ENCODE measurements around the gene KRTAP5-8.
"Not testable (repeated sequence)": the region's sequence is repeated elsewhere in the genome, so short reads cannot be mapped to it uniquely, and the experiment has no call there.

Gene KRTAP5-8

DNA sequence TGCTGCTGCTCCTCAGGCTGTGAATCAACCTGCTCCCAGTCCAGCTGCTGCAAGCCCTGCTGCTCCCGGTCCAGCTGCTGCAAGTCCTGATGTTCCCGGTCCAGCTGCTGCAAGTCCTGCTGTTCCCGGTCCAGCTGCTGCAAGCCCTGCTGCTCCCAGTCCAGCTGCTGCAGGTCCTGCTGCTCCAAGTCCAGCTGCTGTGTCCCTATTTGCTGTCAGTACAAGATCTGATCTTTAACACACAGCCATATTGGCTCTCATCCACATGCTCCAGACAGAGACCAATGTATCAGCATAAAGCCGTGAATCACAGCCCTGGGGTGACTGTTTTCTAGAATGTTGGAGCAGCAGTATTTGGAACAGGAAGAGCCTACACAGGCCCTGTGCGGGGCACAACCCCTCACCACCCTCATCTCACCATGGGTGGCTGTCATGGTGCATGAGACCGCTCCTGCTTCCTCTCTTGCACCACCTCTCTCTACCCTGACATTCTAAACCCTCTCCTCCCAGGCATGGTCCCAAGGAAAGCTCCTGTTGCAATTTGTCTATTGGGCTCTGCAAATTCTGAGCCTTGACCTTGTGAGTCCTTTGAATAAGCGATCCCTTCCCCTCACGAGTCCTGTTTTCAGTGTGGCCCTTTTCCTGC, 31.0 kb downstream of the KRTAP5-8 start:
- TF ChIP-seq, protein P1, sequence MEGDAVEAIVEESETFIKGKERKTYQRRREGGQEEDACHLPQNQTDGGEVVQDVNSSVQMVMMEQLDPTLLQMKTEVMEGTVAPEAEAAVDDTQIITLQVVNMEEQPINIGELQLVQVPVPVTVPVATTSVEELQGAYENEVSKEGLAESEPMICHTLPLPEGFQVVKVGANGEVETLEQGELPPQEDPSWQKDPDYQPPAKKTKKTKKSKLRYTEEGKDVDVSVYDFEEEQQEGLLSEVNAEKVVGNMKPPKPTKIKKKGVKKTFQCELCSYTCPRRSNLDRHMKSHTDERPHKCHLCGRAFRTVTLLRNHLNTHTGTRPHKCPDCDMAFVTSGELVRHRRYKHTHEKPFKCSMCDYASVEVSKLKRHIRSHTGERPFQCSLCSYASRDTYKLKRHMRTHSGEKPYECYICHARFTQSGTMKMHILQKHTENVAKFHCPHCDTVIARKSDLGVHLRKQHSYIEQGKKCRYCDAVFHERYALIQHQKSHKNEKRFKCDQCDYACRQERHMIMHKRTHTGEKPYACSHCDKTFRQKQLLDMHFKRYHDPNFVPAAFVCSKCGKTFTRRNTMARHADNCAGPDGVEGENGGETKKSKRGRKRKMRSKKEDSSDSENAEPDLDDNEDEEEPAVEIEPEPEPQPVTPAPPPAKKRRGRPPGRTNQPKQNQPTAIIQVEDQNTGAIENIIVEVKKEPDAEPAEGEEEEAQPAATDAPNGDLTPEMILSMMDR (conservative IDR thresholded peaks at IDR 0.05; ENCODE audit: low read length): no peak
- H3K4me3 ChIP-seq (ENCODE audit: low read length): no peak overlapping the region
- peak; percentile 2 for DNase-seq (ENCODE audit: low read depth)

DNA sequence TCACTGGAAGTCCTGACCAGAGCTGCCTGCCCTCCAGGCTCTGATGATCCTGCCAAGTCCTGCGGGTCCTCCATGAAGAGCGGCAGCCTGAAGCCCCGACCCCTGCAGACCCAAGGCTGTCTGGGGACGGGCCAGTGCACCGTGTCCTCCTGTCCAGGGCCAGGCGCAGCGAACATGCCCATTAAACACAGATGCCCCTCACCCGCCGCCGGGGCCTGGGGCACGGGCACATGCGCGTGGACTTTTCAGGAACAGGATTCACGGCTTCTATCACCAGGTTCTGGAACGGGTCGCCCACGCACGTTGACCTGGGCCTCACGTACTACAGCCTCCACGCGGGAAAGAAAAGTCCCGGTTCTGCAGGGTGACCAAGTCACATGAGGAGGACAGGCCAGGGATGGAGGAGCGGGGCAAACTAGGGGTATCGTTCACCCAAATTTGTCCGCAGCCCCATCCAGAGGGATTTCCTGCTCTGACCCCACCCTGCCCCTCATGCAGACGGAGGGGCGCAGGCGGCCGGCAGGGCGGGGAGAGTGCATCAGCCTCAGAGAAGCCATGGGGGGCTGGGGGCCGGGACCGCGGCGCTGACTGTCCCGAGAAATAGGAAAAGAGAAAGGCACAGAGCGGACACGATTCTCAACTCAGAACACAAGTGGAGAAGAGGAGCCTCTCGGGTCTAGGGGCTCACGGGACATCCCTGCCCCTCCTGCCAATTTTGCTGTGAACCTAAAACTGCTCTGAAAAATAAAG, 33.5 kb downstream of the KRTAP5-8 start:
- H3K4me3 ChIP-seq (ENCODE audit: low read length); DNase-seq (ENCODE audit: low read depth): not testable (repeated sequence)

DNA sequence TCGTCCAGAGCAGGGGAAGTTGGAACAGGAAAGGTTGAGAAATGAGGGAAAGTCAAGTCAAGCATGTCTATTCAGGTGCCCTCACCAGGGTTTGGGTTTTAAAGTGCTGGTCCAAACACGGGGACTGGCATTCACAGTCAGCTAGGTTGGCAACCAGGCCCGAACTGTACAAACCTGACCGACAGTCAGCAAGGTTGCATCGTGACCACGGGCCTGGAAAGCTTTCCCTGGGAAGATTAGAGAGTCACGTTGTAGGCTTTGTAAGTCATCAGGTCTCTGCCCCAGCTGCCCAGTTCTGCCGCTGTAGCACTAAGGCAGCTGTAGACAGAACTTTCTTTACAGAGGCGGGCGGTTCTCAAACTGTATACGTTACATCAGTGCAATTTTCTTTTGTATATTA, 35.0 kb downstream of the KRTAP5-8 start:
- no peak overlapping the region for H3K4me3 ChIP-seq (ENCODE audit: low read length)
- DNase-seq (ENCODE audit: low read depth): no peak
- TF ChIP-seq, protein P1 (conservative IDR thresholded peaks at IDR 0.05; ENCODE audit: low read length): no peak

DNA sequence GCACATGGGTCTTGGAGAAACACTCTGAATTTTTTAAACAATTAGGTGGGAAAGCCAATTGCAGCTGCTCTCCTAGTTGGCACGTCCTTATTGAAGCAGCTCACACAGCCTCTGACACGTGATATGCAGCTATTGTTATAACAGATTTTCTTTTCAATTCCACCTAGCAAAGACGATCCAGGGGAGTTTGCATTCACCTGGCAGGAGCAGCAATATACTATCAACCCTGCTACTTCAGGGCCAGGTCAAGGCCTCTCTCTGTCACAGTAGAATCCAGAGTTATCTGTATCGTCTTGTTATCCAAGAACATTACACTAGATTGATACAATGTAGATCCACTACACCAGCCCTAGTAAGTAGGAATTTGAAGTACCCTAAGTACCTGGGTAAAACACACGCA, 36.6 kb downstream of the KRTAP5-8 start:
- DNase-seq (ENCODE audit: low read depth): no peak
- TF ChIP-seq, protein P1 (conservative IDR thresholded peaks at IDR 0.05; ENCODE audit: low read length): no peak
- H3K4me3 ChIP-seq (ENCODE audit: low read length): no peak overlapping the region

DNA sequence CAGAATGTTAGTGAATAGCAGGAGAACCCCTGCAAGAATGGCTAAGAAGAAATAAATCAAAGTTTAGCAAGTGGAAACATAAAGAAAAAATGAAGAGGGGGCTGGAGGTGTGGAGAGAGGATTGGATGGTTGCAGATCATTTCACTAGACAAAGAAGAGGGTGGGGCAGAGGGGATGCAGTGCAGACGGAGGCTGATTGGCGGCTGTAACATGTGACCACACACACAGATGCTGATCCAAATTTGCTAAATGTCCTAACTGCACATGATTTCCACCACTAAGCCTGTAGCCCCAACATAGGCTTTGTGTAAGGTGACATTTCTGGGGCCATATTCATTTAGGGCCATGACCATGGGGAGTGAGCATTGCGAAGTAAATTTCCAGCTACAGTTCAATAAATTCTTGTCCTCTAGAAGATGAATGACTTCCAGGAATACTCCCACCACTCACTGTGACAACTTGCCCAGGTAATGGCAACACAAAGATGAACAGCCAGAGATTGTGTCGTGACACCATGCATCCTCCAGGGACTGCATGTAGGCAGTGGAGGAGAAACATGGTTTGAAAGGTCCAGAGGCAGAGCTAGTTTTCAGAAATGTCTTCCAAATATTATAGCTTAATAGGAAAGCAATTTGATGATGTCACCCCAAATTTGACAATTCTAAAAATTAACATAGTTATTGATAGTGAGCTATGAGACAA, 38.0 kb downstream of the KRTAP5-8 start:
- TF ChIP-seq, protein P1 (conservative IDR thresholded peaks at IDR 0.05; ENCODE audit: low read length): no peak
- H3K4me3 ChIP-seq (ENCODE audit: low read length): no peak overlapping the region
- no peak for DNase-seq (ENCODE audit: low read depth)

DNA sequence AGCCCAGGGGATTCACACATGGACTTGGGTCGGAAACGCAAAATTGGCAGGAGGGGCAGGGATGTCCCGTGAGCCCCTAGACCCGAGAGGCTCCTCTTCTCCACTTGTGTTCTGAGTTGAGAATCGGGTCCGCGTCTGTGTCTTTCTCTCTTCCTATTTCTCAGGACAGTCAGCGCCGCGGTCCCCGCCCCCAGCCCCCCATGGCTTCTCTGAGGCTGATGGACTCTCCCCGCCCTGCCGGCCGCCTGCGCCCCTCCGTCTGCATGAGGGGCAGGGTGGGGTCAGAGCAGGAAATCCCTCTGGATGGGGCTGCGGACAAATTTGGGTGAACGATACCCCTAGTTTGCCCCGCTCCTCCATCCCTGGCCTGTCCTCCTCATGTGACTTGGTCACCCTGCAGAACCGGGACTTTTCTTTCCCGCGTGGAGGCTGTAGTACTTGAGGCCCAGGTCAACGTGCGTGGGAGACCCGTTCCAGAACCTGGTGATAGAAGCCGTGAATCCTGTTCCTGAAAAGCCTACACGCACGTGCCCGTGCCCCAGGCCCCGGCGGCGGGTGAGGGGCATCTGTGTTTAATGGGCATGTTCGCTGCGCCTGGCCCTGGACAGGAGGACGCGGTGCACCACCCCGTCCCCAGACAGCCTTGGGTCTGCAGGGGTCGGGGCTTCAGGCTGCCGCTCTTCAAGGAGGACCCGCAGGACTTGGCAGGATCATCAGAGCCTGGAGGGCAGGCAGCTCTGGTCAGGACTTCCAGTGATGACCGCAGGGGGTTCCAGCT, 39.1 kb downstream of the KRTAP5-8 start:
- DNase-seq (ENCODE audit: low read depth); H3K4me3 ChIP-seq (ENCODE audit: low read length): not testable (repeated sequence)

DNA sequence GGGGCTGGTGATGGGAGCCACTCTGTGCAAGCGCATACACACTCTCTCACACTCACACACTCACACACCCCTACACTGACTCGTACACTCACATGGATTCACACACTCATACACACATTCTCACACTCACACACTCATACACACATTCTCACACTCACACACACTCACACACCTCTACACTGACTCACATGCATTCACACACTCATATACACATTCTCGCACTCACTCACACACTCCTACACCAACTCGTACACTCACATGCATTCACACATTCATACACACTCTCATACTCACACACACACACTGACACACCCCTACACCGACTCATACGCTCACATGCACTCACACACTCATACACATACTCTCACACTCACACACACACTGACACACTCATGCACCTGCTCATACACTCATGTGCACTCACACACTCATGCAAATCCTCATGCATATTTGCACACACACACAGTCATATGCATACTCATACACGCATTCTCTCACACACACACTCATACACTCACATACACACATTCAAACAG, 39.7 kb downstream of the KRTAP5-8 start:
- no peak for DNase-seq (ENCODE audit: low read depth)
- no peak overlapping the region for H3K4me3 ChIP-seq (ENCODE audit: low read length)
- TF ChIP-seq, protein P1 (conservative IDR thresholded peaks at IDR 0.05; ENCODE audit: low read length): no peak

DNA sequence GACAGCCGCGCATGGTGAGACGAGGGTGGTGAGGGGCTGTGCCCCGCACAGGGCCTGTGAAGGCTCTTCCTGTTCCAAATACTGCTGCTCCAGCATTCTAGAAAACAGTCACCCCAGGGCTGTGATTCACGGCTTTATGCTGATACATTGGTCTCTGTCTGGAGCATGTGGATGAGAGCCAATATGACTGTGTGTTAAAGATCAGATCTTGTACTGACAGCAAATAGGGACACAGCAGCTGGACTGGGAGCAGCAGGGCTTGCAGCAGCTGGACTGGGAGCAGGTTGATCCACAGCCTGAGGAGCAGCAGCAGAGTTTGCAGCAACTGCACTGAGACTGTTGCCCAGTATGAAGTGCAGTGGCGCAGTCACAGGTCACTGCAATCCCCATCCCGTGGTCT, 41.7 kb downstream of the KRTAP5-8 start:
- H3K4me3 ChIP-seq (ENCODE audit: low read length); DNase-seq (ENCODE audit: low read depth): not testable (repeated sequence)

All from AG10803 (cell line).